LNCaP clone FGC (cell line): Measurements from ENCODE around the gene AKT2.

Experiments used
- DNase-seq: peaks from one replicate; pipeline ENCODE4 v3.0.0-alpha.2; 2011; ENCODE audit warnings: low read depth
- H3K4me3 ChIP-seq: 2 replicates; pipeline ENCODE4 v1.5.1; 2011; ENCODE audit warnings: mild to moderate bottlenecking, low read depth, low read length, control low read depth
- CTCF ChIP-seq: IDR thresholded peaks from 2 replicates; pipeline ENCODE4 v1.5.1; 2012; ENCODE audit warnings: mild to moderate bottlenecking; ENCODE audit not compliant: control insufficient read depth, insufficient read depth; ENCODE audit errors: extremely low read depth

The AKT2 gene

DNA sequence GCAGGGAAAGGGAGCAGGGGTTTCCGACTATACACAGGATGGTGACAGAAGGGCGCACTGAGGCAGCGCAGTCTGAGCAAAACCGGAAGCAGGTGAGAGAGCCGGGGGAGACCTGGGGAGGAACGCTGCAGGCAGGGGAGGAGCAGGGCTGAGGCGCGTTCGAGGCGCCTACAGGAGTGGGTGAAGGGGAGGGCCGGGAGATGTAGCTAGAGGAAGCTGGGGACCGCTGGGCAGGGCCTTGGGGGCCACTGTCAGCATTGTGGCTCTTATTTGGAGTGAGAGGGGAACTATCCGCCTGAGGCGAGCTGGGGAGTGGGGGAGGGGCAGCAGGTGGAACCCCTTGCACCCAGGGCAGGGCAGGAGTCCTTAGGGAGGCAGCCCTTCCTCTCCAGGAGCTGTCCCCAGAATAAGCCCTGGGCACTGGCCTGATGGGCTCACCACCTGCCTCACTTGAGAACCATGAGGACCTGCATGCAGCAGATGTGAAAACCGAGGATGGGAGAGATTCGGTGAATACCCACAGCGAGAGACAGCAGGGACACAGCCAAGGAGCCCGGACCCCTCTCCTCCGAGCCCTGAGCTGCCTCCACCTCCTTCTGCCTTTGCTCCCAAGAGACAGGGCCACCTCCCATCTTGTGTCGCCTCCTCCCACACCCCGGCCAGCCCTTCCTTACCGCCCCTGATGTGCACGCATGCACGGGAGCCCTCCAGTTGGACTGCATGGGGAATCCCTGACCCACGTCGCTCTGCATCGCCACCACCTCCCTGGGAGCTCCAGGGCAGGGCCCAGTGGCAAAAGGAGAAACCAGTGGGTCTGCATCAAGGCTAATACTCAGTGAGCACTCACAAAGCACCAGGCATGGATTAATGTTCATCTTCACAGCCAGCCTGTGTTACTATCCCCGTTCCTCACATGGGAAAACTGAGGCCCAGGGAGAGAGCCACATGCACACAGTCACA, 10.3 kb downstream of the AKT2 start:
- TF ChIP-seq CTCF, result no peak
- no peak overlapping the region for H3K4me3 ChIP-seq
- no peak for DNase-seq

GRCh38 chr19:40273469-40274360, 11.4 kb downstream of the AKT2 start:
- no peak for DNase-seq
- no peak for TF ChIP-seq CTCF
- H3K4me3 ChIP-seq, result no peak overlapping the region

- DNase-seq, result no peak
- no peak for TF ChIP-seq CTCF
- no peak overlapping the region for H3K4me3 ChIP-seq
Measured at GRCh38 chr19:40272261-40272660, 12.9 kb downstream of the AKT2 start.

DNA sequence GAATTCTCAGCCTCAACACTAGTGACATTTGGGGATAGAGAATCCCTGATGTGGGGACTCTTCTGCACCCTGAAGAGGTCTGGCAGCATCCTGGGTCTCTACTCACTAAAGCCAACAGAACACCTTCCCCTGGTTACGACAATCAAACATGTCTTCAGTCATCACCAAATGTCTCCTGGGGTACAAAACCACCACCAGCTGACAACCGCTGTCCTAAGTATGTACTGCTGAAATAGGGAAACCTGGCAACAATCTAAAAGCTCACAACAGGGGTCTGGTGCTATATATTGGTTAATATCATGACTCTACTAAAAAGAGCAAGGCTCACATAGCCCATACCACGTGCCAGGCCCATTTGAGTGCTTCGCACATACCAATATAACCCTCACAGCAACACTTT, 13.4 kb downstream of the AKT2 start:
- no peak for TF ChIP-seq CTCF
- no peak for DNase-seq

GRCh38 chr19:40270362-40271089, 14.6 kb downstream of the AKT2 start:
- no peak for DNase-seq
- no peak for TF ChIP-seq CTCF
- no peak overlapping the region for H3K4me3 ChIP-seq

More for the DNA sequence above, 13.4 kb downstream of the AKT2 start:
- no peak overlapping the region for H3K4me3 ChIP-seq

DNA sequence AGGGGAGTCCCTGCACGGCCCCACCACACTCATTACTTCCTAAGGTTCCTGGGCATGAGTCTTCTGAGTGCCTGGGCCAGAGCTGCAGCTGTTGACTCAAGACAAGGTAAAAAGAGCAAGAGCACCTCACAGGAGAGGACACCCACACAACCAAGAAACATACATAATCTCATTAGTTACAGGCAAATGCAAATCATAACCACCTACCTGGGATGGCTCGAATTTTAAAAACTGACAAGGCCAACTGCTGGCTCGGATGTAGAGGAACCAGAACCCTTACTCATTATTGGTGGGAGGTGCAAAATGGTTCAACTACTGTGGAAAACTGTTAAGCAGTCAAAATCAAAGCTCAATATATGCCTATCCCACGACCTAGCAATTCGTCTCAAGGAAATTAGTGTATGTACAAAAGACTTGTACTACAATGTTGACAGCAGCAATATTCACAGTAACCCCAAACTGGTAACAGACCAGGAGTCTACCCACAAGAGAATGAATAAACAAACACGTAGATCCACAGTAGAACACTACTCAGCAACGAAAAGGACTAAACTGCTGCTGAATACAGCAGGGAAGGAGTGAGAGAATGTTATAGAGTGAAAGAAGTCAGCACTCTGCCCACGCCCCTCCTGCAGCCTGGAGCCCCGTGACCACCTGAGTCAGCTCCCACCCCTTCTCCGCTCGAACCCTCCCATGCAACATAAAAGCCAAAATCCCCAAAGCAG, 15.8 kb downstream of the AKT2 start:
- no peak for TF ChIP-seq CTCF
- no peak for DNase-seq
- H3K4me3 ChIP-seq, result no peak overlapping the region
